ENCODE data around the gene ZNF202. TPM values are rescaled to one million over a fixed set of nuclear protein-coding genes. Genes with fewer than 3 reads are reported as not detected.

ZNF202 gene
- total RNA-seq, 1 donor from 2014 or later, result 29.6 TPM

- no peaks in the 10 kb centered on the region for H3K4me1 Mint-ChIP-seq (ENCODE audit: low read depth)
- peaks cover 25% of the 10 kb centered on the region for H3K9me3 Mint-ChIP-seq (ENCODE audit: low read depth)
- no peak overlapping the region for H3K4me3 Mint-ChIP-seq (ENCODE audit: low read depth)
- no peaks in the 10 kb centered on the region for H3K27me3 Mint-ChIP-seq
- DNase-seq (ENCODE audit: low spot score, unreplicated experiment), result no peak
- peaks cover 2% of the 10 kb centered on the region for H3K36me3 Mint-ChIP-seq (ENCODE audit: insufficient read depth)
- H3K27ac Mint-ChIP-seq, result no peak overlapping the region
- no peak for TF ChIP-seq CTCF (IDR thresholded peaks at IDR 0.05; ENCODE audit: unreplicated experiment)
Observed at GRCh38 chr11:123762422-123762821, 21.0 kb upstream of the ZNF202 start.

- peaks cover 2% of the 10 kb centered on the region for H3K36me3 Mint-ChIP-seq (ENCODE audit: insufficient read depth)
- TF ChIP-seq CTCF (IDR thresholded peaks at IDR 0.05; ENCODE audit: unreplicated experiment), result no peak
- no peaks in the 10 kb centered on the region for H3K4me1 Mint-ChIP-seq (ENCODE audit: low read depth)
- no peak overlapping the region for H3K27ac Mint-ChIP-seq
- no peaks in the 10 kb centered on the region for H3K27me3 Mint-ChIP-seq
- H3K9me3 Mint-ChIP-seq (ENCODE audit: low read depth), result peaks cover 20% of the 10 kb centered on the region
- H3K4me3 Mint-ChIP-seq (ENCODE audit: low read depth), result no peak overlapping the region
- no peak for DNase-seq (ENCODE audit: low spot score, unreplicated experiment)
Observed at GRCh38 chr11:123760894-123761293, 19.4 kb upstream of the ZNF202 start.

- no peaks in the 10 kb centered on the region for H3K4me1 Mint-ChIP-seq (ENCODE audit: low read depth)
- no peak for DNase-seq (ENCODE audit: low spot score, unreplicated experiment)
- TF ChIP-seq CTCF (IDR thresholded peaks at IDR 0.05; ENCODE audit: unreplicated experiment), result no peak
- H3K27me3 Mint-ChIP-seq, result no peaks in the 10 kb centered on the region
- H3K9me3 Mint-ChIP-seq (ENCODE audit: low read depth), result peaks cover 12% of the 10 kb centered on the region
- no peak overlapping the region for H3K27ac Mint-ChIP-seq
- H3K36me3 Mint-ChIP-seq (ENCODE audit: insufficient read depth), result peaks cover 2% of the 10 kb centered on the region
- no peak overlapping the region for H3K4me3 Mint-ChIP-seq (ENCODE audit: low read depth)
Observed at GRCh38 chr11:123757976-123758375, 16.5 kb upstream of the ZNF202 start.

GRCh38 chr11:123755813-123756212, 14.4 kb upstream of the ZNF202 start:
- TF ChIP-seq CTCF (IDR thresholded peaks at IDR 0.05; ENCODE audit: unreplicated experiment), result no peak
- no peak overlapping the region for H3K27ac Mint-ChIP-seq
- no peaks in the 10 kb centered on the region for H3K36me3 Mint-ChIP-seq (ENCODE audit: insufficient read depth)
- H3K9me3 Mint-ChIP-seq (ENCODE audit: low read depth), result peaks cover 3% of the 10 kb centered on the region
- no peaks in the 10 kb centered on the region for H3K27me3 Mint-ChIP-seq
- H3K4me3 Mint-ChIP-seq (ENCODE audit: low read depth), result no peak overlapping the region
- peaks cover 13% of the 10 kb centered on the region for H3K4me1 Mint-ChIP-seq (ENCODE audit: low read depth)
- DNase-seq (ENCODE audit: low spot score, unreplicated experiment), result no peak

GRCh38 chr11:123755344-123755743, 13.9 kb upstream of the ZNF202 start:
- no peaks in the 10 kb centered on the region for H3K27me3 Mint-ChIP-seq
- no peaks in the 10 kb centered on the region for H3K36me3 Mint-ChIP-seq (ENCODE audit: insufficient read depth)
- TF ChIP-seq CTCF (IDR thresholded peaks at IDR 0.05; ENCODE audit: unreplicated experiment), result no peak
- no peak overlapping the region for H3K4me3 Mint-ChIP-seq (ENCODE audit: low read depth)
- no peak overlapping the region for H3K27ac Mint-ChIP-seq
- H3K9me3 Mint-ChIP-seq (ENCODE audit: low read depth), result peaks cover 3% of the 10 kb centered on the region
- H3K4me1 Mint-ChIP-seq (ENCODE audit: low read depth), result peaks cover 13% of the 10 kb centered on the region
- DNase-seq (ENCODE audit: low spot score, unreplicated experiment), result no peak
